Measurements from ENCODE around the gene TCF4. TPM values are rescaled to one million over a fixed set of nuclear protein-coding genes. Genes with fewer than 3 reads are reported as not detected.

TCF4 gene
- total and polyA plus RNA-seq, 4 donors: 4.3 to 15.3 (median 11.5) TPM

- H3K36me3 ChIP-seq (ENCODE audit: control insufficient read depth in 4 of 4, insufficient read depth in 3 of 4, low read depth in 1 of 4, low read length in 3 of 4): no peaks in the 10 kb centered on the region
- WGBS: 4% methylated on average over 37 of the region's 37 CpGs
- peak overlapping the region; percentile 31 to 76 for H3K27ac ChIP-seq (ENCODE audit: low read depth in 1 of 2, low read length in 2 of 2)
- H3K27me3 ChIP-seq (ENCODE audit: control insufficient read depth in 4 of 4, insufficient read depth in 4 of 4, low read length in 3 of 4): peaks cover 0 to 2% (median 0%) of the 10 kb centered on the region in 4 donors
- no peaks in the 10 kb centered on the region for H3K9me3 ChIP-seq (ENCODE audit: control insufficient read depth in 4 of 4, low read length in 3 of 4)
- H3K4me1 ChIP-seq (ENCODE audit: control insufficient read depth in 4 of 4, insufficient read depth in 4 of 4, low read length in 3 of 4): peaks cover 2 to 9% (median 7%) of the 10 kb centered on the region in 4 donors
- peak; percentile 97 for DNase-seq (ENCODE audit: low spot score)
- peak overlapping the region; percentile 8 to 86 for H3K9ac ChIP-seq (ENCODE audit: low read depth in 1 of 2, low read length in 2 of 2)
- no peak for TF ChIP-seq NR2F2 (IDR thresholded peaks at IDR 0.05)
- TF ChIP-seq RAD21 (IDR thresholded peaks at IDR 0.05): peak; percentile 40 to 55
- peak; percentile 61 for TF ChIP-seq REST (IDR thresholded peaks at IDR 0.05)
- no peak for TF ChIP-seq ATF3 (IDR thresholded peaks at IDR 0.05)
- peak; percentile 34 for TF ChIP-seq ZBTB33 (IDR thresholded peaks at IDR 0.05)
- peak; percentile 99 for TF ChIP-seq YY1 (IDR thresholded peaks at IDR 0.05)
- peak in 1 of 2 donors; percentile 26 for TF ChIP-seq HNF4A (conservative IDR thresholded peaks at IDR 0.05)
- TF ChIP-seq EGR1 (IDR thresholded peaks at IDR 0.05; ENCODE audit: low read depth in 2 of 2): no peak
- no peak for TF ChIP-seq MAX (IDR thresholded peaks at IDR 0.05)
- TF ChIP-seq HNF4G (IDR thresholded peaks at IDR 0.05): no peak
- TF ChIP-seq JUND (IDR thresholded peaks at IDR 0.05): peak in 1 of 2 donors; percentile 46
- TF ChIP-seq SP1 (IDR thresholded peaks at IDR 0.05): peak; percentile 69
- TF ChIP-seq CTCF (IDR thresholded peaks at IDR 0.05; ENCODE audit: low read depth, low read length, missing input control): no peak
- TF ChIP-seq GABPA (IDR thresholded peaks at IDR 0.05 in 1 of 2, conservative IDR thresholded peaks at IDR 0.05 in 1 of 2): peak; percentile 13 to 64
- peak; percentile 38 for TF ChIP-seq FOXA1 (IDR thresholded peaks at IDR 0.05)
- peak; percentile 19 for TF ChIP-seq FOXA2 (IDR thresholded peaks at IDR 0.05)
- TF ChIP-seq TAF1 (conservative IDR thresholded peaks at IDR 0.05): peak; percentile 79
- TF ChIP-seq RXRA (IDR thresholded peaks at IDR 0.05): no peak
- H3K4me3 ChIP-seq (ENCODE audit: low read depth in 1 of 3, low read length in 3 of 3): peak overlapping the region; percentile 73 to 90 (median 77)
These were observed 1.8 kb upstream of the TCF4 start for GRCh38 chr18:55589625-55590291.
